ENCODE results near the gene RC3H2.

DNA sequence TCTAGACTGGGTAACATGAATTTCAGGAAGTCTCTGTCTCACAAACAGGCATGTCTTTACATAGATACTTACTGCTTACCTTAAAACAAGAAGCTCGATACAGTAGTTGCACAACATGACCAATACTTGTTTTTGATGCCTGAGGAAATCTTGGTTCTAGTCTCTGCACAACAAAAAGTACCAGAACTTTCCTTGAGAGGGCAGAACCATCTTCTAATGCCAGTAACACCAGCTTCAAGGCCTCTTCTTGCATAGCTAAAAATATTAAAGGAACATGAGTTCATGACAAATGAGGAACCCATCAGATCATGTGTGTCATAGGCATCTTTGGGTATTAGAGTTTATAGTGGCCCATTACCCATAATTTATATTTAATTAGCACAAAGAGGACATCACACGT lies 22.0 kb downstream of the RC3H2 start:
- no peak for TF ChIP-seq POLR2A (IDR thresholded peaks at IDR 0.05)
- TF ChIP-seq, protein P1, sequence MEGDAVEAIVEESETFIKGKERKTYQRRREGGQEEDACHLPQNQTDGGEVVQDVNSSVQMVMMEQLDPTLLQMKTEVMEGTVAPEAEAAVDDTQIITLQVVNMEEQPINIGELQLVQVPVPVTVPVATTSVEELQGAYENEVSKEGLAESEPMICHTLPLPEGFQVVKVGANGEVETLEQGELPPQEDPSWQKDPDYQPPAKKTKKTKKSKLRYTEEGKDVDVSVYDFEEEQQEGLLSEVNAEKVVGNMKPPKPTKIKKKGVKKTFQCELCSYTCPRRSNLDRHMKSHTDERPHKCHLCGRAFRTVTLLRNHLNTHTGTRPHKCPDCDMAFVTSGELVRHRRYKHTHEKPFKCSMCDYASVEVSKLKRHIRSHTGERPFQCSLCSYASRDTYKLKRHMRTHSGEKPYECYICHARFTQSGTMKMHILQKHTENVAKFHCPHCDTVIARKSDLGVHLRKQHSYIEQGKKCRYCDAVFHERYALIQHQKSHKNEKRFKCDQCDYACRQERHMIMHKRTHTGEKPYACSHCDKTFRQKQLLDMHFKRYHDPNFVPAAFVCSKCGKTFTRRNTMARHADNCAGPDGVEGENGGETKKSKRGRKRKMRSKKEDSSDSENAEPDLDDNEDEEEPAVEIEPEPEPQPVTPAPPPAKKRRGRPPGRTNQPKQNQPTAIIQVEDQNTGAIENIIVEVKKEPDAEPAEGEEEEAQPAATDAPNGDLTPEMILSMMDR (IDR thresholded peaks at IDR 0.05) = no peak

Measured in uterus (tissue), 2 donors.